Neural crest cell (in vitro differentiated cells): ENCODE measurements around the gene CCBE1. TPM values are rescaled to one million over a fixed set of nuclear protein-coding genes. Genes with fewer than 3 reads are reported as not detected.

Source experiments
- DNase-seq: peaks from one replicate; pipeline ENCODE4 v3.0.0; 2021; ENCODE audit warnings: low read depth, mixed read lengths, low spot score
- H3K27ac Mint-ChIP-seq: one replicate; pipeline ENCODE4 v1.8.0; 2021; ENCODE audit warnings: mild to moderate bottlenecking, mixed read lengths; ENCODE audit not compliant: unreplicated experiment
- H3K27me3 Mint-ChIP-seq: 2 replicates; pipeline ENCODE4 v1.8.0; 2021; ENCODE audit warnings: low read depth, mild to moderate bottlenecking, mixed read lengths
- H3K36me3 Mint-ChIP-seq: 2 replicates; pipeline ENCODE4 v1.8.0; 2021; ENCODE audit warnings: low read depth, mild to moderate bottlenecking, mixed read lengths
- H3K4me1 Mint-ChIP-seq: 2 replicates; pipeline ENCODE4 v1.8.0; 2021; ENCODE audit warnings: mixed read lengths
- H3K4me3 Mint-ChIP-seq: one replicate; pipeline ENCODE4 v1.8.0; 2021; ENCODE audit warnings: mild to moderate bottlenecking, mixed read lengths
- H3K9me3 Mint-ChIP-seq: 2 replicates; pipeline ENCODE4 v1.8.0; 2021; ENCODE audit warnings: mixed read lengths
- CTCF ChIP-seq: fragments of 200-600 bp; sonication (generic); conservative IDR thresholded peaks from 2 replicates; pipeline ENCODE4 v1.5.0; 2021; ENCODE audit warnings: antibody characterized with exemption, mild to moderate bottlenecking
- total RNA-seq: library from RNA; stranded (reverse); gene quantifications from 2 replicates; pipeline ENCODE4 v1.2.1, GENCODE V29; 2021

Gene CCBE1
- total RNA-seq, 1 donor from 2014 or later = 0.33 TPM

- no peaks in the 10 kb centered on the region for H3K9me3 Mint-ChIP-seq
- peaks cover 5% of the 10 kb centered on the region for H3K27me3 Mint-ChIP-seq
- no peak for DNase-seq
- H3K4me1 Mint-ChIP-seq = no peaks in the 10 kb centered on the region
- H3K36me3 Mint-ChIP-seq = no peaks in the 10 kb centered on the region
- H3K27ac Mint-ChIP-seq = no peak overlapping the region
- H3K4me3 Mint-ChIP-seq = no peak overlapping the region
- no peak for TF ChIP-seq CTCF
Measured at GRCh38 chr18:59665057-59666006, 31.9 kb downstream of the CCBE1 start.

- H3K4me1 Mint-ChIP-seq = peaks cover 7% of the 10 kb centered on the region
Measured at GRCh38 chr18:59664329-59664728, 32.9 kb downstream of the CCBE1 start.

GRCh38 chr18:59663096-59663495, 34.1 kb downstream of the CCBE1 start:
- Mint-ChIP-seq H3K27me3 (peaks cover 14% of the 10 kb centered on the region), H3K27ac (no peak overlapping the region), H3K4me1 (peaks cover 10% of the 10 kb centered on the region), H3K4me3 (no peak overlapping the region), H3K36me3 (no peaks in the 10 kb centered on the region), H3K9me3 (no peaks in the 10 kb centered on the region)
- TF ChIP-seq CTCF = no peak
- DNase-seq = no peak

More at GRCh38 chr18:59664329-59664728, 32.9 kb downstream of the CCBE1 start:
- H3K27ac Mint-ChIP-seq = no peak overlapping the region
- no peak overlapping the region for H3K4me3 Mint-ChIP-seq
- no peaks in the 10 kb centered on the region for H3K9me3 Mint-ChIP-seq
- peaks cover 12% of the 10 kb centered on the region for H3K27me3 Mint-ChIP-seq
- no peak for TF ChIP-seq CTCF
- H3K36me3 Mint-ChIP-seq = no peaks in the 10 kb centered on the region
- no peak for DNase-seq

- no peak for TF ChIP-seq CTCF
- no peak for DNase-seq
- Mint-ChIP-seq H3K4me3 (no peak overlapping the region), H3K9me3 (no peaks in the 10 kb centered on the region), H3K27me3 (peaks cover 14% of the 10 kb centered on the region), H3K4me1 (peaks cover 10% of the 10 kb centered on the region), H3K36me3 (no peaks in the 10 kb centered on the region), H3K27ac (no peak overlapping the region)
Measured at GRCh38 chr18:59661891-59662701, 35.1 kb downstream of the CCBE1 start.

- H3K27ac Mint-ChIP-seq = no peak overlapping the region
- H3K27me3 Mint-ChIP-seq = peaks cover 14% of the 10 kb centered on the region
- DNase-seq = no peak
- no peaks in the 10 kb centered on the region for H3K36me3 Mint-ChIP-seq
- no peak for TF ChIP-seq CTCF
- H3K4me1 Mint-ChIP-seq = peaks cover 10% of the 10 kb centered on the region
- H3K4me3 Mint-ChIP-seq = no peak overlapping the region
- H3K9me3 Mint-ChIP-seq = no peaks in the 10 kb centered on the region
Measured at GRCh38 chr18:59660786-59661743, 36.2 kb downstream of the CCBE1 start.
